GM19452 (cell line): ENCODE data around the gene PRPF8.
A peak's percentile ranks its signal among the peaks of the same experiment; 100 is the strongest.
"Not testable (repeated sequence)": the region's sequence is repeated elsewhere in the genome, so short reads cannot be mapped to it uniquely, and the experiment has no call there.

Experiments
- ATAC-seq: cut with Tn5 transposase; IDR thresholded peaks from one replicate; pipeline ENCODE4 v1.9.1; 2021; ENCODE audit not compliant: unreplicated experiment

Gene PRPF8

DNA sequence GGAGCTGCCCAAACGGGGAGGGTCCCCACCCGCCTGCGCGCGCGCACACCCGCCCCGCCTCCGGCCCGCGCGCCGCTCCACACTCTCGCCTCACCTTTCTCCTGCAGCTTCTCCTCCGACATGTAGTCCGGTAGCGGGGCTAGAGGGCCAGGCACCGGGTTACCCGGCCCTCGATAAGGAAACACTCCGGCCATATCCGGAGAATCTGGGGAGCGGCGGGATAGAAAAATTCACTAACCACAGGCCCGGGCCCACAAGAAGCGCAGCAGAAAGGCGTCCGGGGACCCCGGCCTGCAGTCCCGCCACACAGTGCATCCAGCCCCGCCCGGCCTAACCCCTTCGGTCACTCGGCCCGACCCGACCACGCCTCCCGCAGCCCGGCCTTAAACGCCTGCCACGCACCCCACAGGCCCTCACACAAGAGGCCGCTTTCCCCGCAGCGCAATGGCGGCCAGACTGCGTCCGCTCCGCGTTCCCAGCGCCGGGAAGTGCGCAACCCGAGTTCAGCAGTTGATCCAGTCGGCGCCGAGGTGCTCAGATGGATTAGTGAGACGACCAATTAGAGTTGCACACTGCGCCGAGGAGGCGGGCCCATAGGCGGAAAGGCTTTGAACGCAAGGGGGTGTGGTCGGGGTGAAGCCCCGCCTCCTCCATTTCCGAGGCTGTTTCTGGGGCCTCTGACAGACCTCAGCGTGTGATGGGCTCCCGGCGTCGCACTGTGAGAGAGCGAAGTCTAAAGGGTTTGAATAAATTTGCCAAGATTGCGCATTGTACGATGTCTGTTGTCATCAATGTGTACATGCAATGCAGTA, at the start of gene PRPF8:
PRPF8 (minus strand) TSS at position 490 of the 812 bp plus-strand sequence; CDS start at position 194, 296 bp downstream.
- ATAC-seq = peak; percentile 96

DNA sequence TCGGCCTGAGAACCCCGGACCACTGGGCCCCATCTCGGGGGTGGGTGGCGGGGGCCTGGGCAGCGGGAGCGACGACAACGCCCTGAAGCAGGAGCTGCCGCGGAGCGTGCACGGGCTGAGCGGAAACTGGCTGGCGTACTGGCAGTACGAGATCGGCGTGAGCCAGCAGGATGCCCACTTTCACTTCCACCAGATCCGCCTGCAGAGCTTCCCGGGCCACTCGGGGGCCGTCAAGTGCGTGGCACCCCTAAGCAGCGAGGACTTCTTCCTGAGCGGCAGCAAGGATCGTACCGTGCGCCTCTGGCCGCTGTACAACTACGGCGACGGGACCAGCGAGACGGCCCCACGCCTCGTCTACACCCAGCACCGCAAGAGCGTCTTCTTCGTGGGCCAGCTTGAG, 49.1 kb upstream of the PRPF8 start:
- ATAC-seq = no peak

DNA sequence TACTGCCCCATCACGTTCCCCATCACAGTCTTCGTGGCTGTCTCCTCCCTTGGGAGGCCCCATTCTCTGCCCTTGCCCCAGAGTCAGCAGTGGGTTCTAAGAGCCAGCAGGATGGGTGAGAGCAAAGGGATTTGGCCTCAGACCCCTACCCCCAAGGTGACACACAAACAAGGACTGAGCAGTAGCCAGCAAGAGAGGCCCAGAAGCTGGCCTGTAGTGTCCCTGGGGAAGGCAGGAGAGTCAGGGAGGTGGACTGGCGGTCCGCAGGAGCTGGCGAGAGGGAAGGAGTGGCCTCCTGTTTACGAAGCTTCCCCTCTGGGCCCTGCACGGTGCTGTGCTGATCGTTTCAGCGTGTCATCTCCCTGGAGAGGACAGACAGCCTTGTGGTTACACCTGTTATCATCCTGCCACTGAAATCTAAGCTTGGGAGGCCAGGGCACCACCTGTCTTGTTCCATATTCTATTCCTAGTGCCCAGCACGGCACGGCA, 48.2 kb upstream of the PRPF8 start:
- ATAC-seq = no peak

DNA sequence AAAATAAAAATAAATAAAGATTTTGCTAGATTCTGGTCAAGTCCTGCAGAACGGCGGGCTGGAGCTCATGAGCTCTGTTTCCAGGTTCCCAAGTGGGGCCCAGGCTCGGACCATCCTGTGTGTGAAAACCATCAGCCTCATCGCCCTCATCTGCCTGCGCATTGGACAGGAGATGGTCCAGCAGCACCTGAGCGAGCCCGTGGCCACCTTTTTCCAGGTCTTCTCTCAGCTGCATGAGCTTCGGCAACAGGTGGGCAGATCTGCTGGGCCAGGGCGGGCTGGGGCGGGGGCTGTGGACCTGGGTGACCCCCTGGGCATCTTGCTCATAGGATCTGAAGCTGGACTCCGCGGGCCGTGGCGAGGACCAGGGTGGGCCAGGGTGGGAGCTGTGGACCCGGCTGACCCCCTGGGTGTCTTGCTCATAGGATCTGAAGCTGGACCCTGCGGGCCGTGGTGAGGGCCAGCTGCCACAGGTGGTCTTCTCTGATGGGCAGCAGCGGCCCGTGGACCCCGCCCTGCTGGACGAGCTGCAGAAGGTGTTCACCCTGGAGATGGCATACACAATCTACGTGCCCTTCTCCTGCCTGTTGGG, 47.7 kb upstream of the PRPF8 start:
- no peak for ATAC-seq

DNA sequence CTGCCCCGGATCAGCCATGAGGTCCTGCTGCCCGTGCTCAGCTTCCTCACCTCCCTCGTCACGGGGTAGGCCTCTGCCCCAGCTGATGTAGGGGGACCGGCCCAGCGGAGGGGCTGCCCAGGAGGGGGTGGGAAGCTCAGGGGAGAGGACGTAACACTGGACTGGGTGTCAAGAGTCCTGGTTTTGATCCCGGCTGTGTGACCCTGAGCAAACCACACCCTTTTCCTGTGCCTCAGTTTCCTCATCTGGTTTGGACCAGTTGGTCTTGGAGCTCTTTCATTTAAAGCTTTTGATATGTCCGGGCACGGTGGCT, 46.5 kb upstream of the PRPF8 start:
- ATAC-seq = no peak

DNA sequence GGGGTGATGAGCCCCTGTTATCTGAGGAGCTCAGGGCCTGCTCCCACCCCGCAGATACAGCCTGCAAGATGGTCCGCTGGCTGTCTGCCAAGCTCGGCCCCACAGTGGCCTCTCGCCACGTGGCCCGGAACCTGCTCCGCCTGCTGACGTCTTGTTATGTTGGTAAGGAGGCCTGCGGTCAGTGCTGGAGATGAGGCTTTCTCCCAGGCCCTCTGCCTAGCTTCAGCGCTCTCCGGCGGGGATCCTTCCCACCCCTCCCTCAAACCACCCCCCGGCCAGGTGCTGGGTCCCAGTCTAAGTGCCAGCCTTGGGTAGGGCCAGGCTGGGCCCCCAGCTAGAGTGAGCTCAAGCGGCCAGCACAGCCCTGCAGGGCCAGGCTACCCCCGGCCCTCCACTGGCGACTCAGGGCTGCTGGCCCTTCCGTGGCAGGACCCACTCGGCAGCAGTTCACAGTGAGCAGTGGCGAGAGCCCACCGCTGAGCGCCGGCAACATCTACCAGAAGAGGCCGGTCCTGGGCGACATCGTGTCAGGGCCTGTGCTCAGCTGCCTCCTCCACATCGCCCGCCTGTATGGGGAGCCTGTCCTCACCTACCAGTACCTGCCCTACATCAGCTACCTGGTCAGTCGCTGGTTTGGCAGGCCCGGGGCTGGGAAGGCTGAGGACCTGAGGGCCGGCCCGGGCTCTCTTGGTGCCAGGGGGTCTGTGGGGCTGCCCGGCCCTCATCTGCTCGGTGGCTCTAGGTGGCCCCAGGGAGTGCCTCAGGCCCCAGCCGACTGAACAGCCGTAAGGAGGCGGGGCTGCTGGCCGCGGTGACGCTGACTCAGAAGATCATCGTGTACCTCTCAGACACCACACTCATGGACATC, 45.9 kb upstream of the PRPF8 start:
- no peak for ATAC-seq

DNA sequence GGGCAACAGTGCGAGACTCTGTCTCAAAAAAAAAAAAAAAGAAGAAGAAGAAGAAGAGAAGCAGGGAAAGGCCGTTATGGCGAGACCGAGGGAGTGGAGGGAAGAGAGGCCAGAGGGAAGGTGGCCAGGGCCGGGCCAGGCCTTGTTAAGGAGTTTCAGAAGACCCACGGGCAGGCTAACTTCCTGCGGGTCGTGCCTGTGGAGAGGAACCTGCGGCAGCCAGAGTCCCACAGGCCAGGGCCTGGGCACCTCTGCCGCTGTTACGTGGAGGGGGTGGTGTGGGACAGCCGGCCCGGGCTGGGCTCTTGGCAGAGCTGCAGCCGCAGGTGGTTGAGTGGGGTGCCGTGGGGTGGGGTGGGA, 45.3 kb upstream of the PRPF8 start:
- ATAC-seq = no peak

DNA sequence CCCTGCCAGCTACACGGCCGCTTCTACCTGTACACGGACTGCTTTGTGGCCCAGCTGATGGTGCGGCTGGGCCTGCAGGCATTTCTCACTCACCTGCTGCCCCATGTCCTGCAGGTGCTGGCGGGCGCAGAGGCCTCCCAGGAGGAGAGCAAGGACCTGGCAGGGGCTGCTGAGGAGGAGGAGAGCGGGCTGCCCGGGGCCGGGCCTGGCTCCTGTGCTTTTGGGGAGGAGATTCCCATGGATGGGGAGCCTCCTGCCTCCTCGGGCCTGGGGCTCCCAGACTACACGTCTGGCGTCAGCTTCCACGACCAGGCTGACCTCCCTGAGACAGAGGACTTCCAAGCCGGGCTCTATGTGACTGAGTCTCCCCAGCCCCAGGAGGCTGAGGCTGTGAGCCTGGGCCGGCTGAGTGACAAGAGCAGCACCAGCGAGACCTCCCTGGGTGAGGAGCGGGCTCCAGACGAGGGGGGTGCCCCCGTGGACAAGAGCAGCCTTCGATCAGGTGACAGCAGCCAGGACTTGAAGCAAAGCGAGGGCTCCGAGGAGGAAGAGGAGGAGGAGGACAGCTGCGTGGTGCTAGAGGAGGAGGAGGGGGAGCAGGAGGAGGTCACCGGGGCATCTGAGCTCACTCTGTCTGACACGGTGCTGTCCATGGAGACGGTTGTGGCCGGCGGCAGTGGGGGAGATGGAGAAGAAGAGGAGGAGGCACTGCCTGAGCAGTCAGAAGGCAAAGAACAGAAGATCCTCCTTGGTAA, 43.4 kb upstream of the PRPF8 start:
- ATAC-seq = no peak

DNA sequence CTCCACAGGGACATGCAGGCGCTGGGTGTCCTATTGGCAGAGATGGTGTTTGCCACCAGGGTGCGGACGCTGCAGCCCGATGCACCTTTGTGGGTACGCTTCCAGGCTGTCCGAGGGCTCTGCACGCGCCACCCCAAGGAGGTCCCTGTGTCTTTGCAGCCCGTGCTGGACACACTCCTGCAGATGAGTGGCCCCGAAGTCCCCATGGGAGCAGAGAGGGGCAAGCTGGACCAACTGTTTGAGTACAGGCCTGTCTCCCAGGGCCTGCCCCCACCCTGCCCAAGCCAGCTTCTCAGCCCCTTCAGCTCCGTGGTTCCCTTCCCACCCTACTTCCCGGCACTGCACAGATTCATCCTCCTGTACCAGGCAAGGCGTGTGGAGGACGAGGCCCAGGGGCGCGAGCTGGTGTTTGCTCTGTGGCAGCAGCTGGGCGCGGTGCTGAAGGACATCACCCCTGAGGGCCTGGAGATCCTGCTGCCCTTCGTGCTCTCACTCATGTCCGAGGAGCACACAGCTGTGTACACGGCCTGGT, 42.7 kb upstream of the PRPF8 start:
- ATAC-seq = no peak

DNA sequence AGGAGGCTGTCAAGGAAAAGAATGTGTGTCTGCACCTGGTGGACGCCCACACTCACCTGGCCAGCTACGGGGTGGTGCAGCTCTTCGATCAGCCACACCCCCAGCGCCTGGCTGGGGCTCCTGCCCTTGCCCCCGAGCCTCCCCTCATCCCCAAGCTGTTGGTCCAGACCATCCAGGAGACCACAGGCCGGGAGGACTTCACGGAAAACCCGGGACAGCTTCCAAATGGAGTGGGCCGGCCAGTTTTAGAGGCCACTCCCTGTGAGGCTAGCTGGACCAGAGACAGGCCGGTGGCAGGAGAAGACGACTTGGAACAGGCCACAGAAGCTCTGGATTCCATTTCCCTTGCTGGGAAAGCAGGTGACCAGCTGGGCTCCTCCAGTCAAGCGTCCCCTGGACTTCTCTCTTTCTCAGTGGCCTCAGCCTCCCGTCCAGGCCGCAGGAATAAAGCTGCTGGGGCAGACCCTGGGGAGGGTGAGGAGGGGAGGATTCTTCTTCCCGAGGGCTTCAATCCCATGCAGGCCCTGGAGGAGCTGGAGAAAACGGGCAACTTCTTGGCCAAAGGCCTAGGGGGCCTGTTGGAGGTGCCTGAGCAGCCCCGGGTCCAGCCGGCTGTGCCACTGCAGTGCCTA, 42.1 kb upstream of the PRPF8 start:
- ATAC-seq = no peak

DNA sequence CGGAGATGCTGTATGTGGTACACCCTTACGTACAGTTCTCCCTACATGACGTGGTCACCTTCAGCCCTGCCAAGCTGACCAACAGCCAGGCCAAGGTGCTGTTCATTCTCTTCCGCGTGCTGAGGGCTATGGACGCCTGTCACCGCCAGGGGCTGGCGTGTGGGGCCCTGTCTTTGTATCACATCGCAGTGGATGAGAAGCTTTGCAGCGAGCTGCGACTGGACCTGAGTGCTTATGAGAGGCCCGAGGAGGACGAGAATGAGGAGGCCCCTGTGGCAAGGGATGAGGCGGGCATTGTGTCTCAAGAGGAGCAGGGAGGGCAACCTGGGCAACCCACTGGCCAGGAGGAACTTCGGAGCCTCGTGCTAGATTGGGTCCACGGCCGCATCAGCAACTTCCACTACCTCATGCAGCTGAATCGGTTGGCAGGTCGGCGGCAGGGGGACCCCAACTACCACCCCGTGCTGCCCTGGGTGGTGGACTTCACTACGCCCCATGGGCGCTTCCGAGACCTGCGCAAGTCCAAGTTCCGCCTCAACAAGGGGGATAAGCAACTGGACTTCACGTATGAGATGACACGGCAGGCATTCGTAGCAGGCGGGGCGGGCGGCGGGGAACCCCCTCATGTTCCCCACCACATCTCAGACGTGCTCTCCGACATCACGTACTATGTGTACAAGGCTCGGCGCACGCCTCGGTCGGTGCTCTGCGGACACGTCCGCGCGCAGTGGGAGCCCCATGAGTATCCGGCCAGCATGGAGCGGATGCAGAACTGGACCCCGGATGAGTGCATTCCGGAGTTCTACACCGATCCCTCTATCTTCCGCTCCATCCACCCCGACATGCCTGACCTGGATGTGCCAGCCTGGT, 41.2 kb upstream of the PRPF8 start:
- no peak for ATAC-seq

DNA sequence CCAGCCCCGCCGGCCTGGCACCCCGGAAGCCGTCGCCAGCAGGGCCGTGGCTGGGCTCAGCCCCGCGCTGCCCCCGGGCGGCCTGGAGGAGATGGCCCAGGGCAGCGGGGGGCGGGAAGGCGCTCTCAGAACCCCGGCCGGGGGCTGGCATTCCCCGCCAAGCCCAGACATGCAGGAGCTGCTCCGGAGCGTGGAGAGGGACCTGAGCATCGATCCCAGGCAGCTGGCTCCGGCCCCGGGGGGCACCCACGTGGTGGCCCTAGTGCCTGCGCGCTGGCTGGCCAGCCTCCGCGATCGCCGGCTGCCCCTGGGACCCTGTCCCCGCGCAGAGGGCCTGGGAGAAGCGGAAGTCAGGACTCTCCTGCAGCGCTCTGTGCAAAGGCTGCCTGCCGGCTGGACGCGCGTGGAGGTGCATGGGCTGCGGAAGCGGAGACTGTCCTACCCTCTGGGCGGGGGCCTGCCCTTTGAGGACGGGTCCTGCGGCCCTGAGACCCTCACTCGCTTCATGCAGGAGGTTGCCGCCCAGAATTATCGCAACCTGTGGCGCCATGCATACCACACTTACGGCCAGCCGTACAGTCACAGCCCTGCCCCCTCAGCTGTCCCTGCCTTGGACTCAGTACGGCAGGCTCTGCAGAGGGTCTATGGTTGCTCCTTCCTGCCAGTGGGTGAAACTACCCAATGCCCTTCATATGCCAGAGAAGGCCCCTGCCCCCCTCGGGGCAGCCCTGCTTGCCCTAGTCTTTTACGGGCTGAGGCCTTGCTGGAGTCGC, 40.4 kb upstream of the PRPF8 start:
- peak; percentile 42 for ATAC-seq

DNA sequence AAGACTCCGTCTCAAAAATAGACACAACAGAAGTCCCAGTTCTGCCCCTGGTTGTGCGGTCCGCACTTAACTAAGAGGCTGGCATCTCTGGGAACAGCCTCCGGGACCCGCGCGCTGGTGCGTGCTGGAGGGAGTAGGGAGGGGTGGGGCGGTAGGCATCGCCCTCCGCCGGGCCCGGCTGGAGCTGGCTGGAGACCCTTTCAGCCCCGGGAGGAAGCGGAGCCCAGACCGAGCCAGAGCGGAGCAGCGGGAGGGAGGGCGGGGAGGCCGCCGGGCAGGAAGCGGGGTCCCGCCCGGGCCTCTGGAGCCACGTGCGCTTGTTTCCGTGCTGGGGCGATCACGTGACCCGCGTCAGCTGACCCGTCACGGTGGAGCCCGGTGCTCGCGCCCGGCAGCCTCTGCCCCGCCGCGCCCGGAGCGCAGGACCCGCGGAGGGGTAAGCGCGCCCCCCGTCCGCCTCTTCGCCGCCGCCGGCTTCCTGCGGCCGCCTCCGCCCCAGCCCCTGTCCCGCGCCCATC, 39.7 kb upstream of the PRPF8 start, which contains the start of gene WDR81:
WDR81 (plus strand) TSS at position 354 of the 518 bp plus-strand sequence. CDS start 256 bp downstream, outside the sequence.
- peak; percentile 60 for ATAC-seq

DNA sequence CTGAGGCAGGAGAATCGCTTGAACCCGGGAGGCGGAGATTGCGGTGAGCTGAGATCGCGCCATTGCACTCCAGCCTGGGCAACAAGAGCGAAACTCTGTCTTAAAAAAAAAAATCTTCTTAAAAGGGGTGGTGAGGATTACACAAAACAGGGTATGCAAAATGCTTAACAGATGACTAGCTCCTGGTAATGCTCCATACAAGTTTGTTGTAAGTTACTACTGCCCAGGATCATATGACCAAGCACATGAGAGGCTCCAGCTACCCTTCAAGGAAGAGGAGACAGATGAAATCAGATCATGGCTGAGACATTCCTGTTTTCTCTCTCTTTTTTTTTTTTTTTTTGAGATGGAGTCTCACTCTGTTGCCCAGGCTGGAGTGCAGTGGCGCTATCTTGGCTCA, 37.4 kb upstream of the PRPF8 start:
- ATAC-seq = not testable (repeated sequence)

DNA sequence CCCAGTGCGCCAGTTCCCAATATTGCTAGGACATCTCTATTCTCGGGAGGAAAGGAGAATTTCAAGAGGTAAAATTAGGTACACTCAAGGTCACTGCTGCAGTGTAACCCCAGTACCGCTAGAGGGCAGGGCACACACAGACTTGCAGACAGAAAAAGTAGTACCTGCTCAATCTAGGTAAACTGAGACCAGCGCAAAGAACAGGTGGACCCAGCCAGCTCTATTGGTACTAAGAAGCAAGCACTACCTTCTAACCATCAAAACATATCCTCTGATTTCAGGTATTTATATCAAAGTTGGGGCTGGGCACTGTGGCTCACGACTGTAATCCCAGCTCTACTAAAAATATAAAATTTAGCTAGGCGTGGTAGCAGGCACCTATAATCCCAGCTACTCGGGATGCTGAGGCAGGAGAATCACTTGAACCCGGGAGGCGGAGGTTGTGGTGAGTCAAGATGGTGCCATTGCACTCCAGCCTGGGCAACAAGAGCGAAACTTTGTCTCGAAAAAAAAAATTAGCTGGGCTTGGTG, 36.3 kb upstream of the PRPF8 start:
- ATAC-seq = no peak

DNA sequence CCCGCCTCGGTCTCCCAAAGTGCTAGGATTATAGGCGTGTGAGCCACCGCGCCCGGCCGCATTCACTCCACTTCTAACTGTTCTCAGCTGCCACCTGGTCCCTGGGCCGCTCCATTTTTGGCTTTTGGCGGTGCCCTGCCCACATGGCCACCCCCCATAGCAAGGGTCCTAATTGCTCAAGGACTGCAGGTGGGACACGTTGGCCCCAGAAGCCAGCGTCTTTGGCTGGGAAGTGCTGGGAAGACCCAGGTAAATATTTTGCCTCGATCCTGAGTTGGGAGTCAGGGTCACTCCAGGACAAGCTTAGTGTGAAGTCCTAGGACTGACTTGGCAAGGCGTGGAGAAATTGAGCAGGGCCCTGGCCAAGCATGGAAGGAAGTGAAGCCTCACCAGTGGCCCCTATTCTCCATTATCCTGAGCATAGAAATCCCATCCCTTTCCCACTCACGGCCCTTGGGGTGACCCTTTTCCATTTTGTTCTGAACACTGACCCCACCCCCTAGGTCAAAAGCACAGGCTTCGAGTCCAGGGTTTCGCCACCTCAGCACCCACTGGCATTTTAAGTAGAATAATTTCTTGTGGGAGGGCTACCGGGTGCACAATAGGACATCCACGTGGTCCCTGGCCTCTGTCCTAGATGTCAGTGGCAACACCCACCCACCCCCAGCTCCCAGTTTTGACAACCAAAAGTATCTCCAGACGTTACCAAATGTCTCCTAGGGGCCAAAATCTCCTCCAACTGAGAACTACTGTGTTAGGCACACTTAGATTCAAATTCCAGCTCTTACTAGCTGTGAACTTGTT, 33.9 kb upstream of the PRPF8 start:
- ATAC-seq = no peak
